Lower leg skin (tissue), 4 donors: Measurements from ENCODE around the gene OR10A4. TPM values are rescaled to one million over a fixed set of nuclear protein-coding genes. Genes with fewer than 3 reads are reported as not detected.
"Not testable (repeated sequence)": the region's sequence is repeated elsewhere in the genome, so short reads cannot be mapped to it uniquely, and the experiment has no call there.

Source experiments
- DNase-seq, 2 donors: peaks; one replicate each; pipeline ENCODE4 v3.0.0-alpha.2; 2019; ENCODE audit warnings: low spot score in 2 of 2
- H3K4me3 ChIP-seq: fragments of 200-600 bp; sonication (generic); 2 replicates; pipeline ENCODE4 v1.5.1; 2017; ENCODE audit warnings: mild to moderate bottlenecking, low read depth; ENCODE audit not compliant: poor library complexity, severe bottlenecking
- POLR2A ChIP-seq, 2 donors: fragments of 450-650 bp; IDR thresholded peaks; one replicate each; pipeline ENCODE4 v1.6.1; 2016 to 2017; ENCODE audit warnings: antibody characterized with exemption in 2 of 2, mild to moderate bottlenecking in 1 of 2, moderate library complexity in 1 of 2
- whole genome bisulfite sequencing, 2 donors: methylation state at CpG; one replicate each; pipeline ENCODE4 v1.1.5; 2018; 5-methylcytosine and 5-hydroxymethylcytosine counted together
- intact Hi-C: fragments of 100-400 bp; cut with DNase I; formaldehyde crosslinking; loops from one replicate; pipeline ENCODE4 v1.15.0; 2023; ENCODE audit warnings: low total_unique reads
- total RNA-seq, 4 donors: library from RNA; depleted of rRNA; stranded (reverse); fragments of >200 nt; gene quantifications; one replicate each; pipeline ENCODE4 v1.1.0, GENCODE V29; 2016
- TF ChIP-seq, protein P1 (sequence below), 3 donors: fragments of 450-650 bp; IDR thresholded peaks; one replicate each; pipeline ENCODE4 v1.5.1; 2016; ENCODE audit warnings: antibody characterized with exemption in 3 of 3, mild to moderate bottlenecking in 3 of 3, moderate library complexity in 2 of 3

Gene OR10A4
- total RNA-seq, 4 donors from 2014 or later, result not detected

- 28 to 33% methylated on average over 1 of the region's 1 CpG for WGBS, 2 donors
These were observed 13.5 kb upstream of the OR10A4 start, which contains the start of gene OR10A2 for GRCh38 chr11:6862961-6863360. OR10A2 (plus strand) TSS chr11:6863057; CDS start chr11:6869755, 6,698 bp downstream.

GRCh38 chr11:6864438-6864837 lies 12.0 kb upstream of the OR10A4 start:
- intact Hi-C loops, result no loop called here
- no peak for DNase-seq
- TF ChIP-seq, protein P1, sequence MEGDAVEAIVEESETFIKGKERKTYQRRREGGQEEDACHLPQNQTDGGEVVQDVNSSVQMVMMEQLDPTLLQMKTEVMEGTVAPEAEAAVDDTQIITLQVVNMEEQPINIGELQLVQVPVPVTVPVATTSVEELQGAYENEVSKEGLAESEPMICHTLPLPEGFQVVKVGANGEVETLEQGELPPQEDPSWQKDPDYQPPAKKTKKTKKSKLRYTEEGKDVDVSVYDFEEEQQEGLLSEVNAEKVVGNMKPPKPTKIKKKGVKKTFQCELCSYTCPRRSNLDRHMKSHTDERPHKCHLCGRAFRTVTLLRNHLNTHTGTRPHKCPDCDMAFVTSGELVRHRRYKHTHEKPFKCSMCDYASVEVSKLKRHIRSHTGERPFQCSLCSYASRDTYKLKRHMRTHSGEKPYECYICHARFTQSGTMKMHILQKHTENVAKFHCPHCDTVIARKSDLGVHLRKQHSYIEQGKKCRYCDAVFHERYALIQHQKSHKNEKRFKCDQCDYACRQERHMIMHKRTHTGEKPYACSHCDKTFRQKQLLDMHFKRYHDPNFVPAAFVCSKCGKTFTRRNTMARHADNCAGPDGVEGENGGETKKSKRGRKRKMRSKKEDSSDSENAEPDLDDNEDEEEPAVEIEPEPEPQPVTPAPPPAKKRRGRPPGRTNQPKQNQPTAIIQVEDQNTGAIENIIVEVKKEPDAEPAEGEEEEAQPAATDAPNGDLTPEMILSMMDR (IDR thresholded peaks at IDR 0.05), result no peak
- no peak for TF ChIP-seq POLR2A (IDR thresholded peaks at IDR 0.05)
- H3K4me3 ChIP-seq, result no peak overlapping the region
- WGBS, 2 donors, result 74 to 81% methylated on average over 1 of the region's 1 CpG

More at GRCh38 chr11:6862961-6863360, 13.5 kb upstream of the OR10A4 start, which contains the start of gene OR10A2:
- H3K4me3 ChIP-seq, result no peak within 1 kb of the TSS
- intact Hi-C loops, result no loop called here
- DNase-seq, result no peak
- no peak for TF ChIP-seq POLR2A (IDR thresholded peaks at IDR 0.05)
- TF ChIP-seq, protein P1 (IDR thresholded peaks at IDR 0.05), result no peak

DNA sequence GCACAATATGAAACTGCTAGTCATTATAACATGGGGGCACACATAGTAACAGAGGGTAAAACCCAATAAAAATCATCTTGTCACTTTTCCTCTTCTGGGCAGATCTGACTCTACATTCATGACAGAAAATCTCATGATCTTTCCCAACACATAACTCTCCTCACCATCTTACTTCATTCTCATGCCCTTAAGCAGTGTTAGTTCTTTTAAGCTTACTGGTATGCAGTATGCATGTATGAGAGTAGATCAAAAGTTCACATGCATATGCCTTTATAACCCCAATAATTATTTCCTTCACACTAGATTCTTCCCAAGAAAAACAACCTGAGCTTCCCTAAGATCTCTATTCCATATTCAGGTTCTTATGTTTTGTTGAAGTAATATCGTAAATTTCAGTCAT lies 5.1 kb upstream of the OR10A4 start:
- DNase-seq, result no peak
- intact Hi-C loops, result no loop called here
- H3K4me3 ChIP-seq, result no peak overlapping the region
- WGBS, 2 donors, result 61 to 89% methylated on average over 1 of the region's 1 CpG
- TF ChIP-seq, protein P1 (IDR thresholded peaks at IDR 0.05), result no peak
- TF ChIP-seq POLR2A (IDR thresholded peaks at IDR 0.05), result no peak

DNA sequence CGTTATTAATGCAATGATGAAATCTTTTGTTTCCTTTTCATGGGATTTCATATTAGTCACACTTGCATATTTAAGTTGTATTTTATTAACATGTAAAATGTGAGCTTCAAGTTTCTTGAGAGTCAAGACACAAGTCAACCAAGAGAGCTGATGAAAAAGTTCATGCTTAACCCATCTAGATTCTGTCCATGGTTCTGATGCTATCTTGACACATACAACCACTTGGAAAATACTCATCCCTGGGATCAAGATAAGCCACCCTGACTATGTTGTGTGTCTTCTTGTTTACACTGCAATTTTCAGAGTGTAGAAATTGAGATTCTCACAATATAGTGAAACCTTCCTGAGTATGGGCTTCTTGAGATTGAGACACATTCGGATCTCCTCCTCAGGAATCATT lies 664 bp upstream of the OR10A4 start:
- TF ChIP-seq, protein P1 (IDR thresholded peaks at IDR 0.05), result no peak
- TF ChIP-seq POLR2A (IDR thresholded peaks at IDR 0.05), result no peak
- intact Hi-C loops, result no loop called here
- DNase-seq, result no peak
- no peak overlapping the region for H3K4me3 ChIP-seq
- WGBS, 2 donors, result 88 to 89% methylated on average over 2 of the region's 2 CpGs

DNA sequence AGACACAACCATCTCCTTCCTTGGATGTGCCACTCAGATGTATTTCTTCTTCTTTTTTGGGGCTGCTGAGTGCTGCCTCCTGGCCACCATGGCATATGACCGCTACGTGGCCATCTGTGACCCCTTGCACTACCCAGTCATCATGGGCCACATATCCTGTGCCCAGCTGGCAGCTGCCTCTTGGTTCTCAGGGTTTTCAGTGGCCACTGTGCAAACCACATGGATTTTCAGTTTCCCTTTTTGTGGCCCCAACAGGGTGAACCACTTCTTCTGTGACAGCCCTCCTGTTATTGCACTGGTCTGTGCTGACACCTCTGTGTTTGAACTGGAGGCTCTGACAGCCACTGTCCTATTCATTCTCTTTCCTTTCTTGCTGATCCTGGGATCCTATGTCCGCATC lies 489 bp downstream of the OR10A4 start:
- H3K4me3 ChIP-seq, result no peak overlapping the region
- intact Hi-C loops, result no loop called here
- DNase-seq, result no peak
- TF ChIP-seq POLR2A (IDR thresholded peaks at IDR 0.05), result no peak
- TF ChIP-seq, protein P1 (IDR thresholded peaks at IDR 0.05), result no peak
- 93 to 100% methylated on average over 3 of the region's 3 CpGs for WGBS, 2 donors

- no peak overlapping the region for H3K4me3 ChIP-seq
- no peak for DNase-seq
- no peak for TF ChIP-seq POLR2A (IDR thresholded peaks at IDR 0.05)
- TF ChIP-seq, protein P1 (IDR thresholded peaks at IDR 0.05), result no peak
- intact Hi-C loops, result no loop called here
These were observed 6.3 kb downstream of the OR10A4 start for GRCh38 chr11:6882751-6883150.

- intact Hi-C loops, DNase-seq, H3K4me3 ChIP-seq: not testable (repeated sequence)
- WGBS, 2 donors, result 91 to 94% methylated on average over 5 of the region's 5 CpGs
These were observed 11.3 kb downstream of the OR10A4 start for GRCh38 chr11:6887711-6888110.
